Spleen (tissue), 7 donors: ENCODE results near the gene KCNQ1.

Experiments used
- POLR2A ChIP-seq, 3 donors: fragments of 450-650 bp; IDR thresholded peaks; one replicate each; pipeline ENCODE4 v1.5.1; 2017; ENCODE audit warnings: antibody characterized with exemption in 3 of 3, mild to moderate bottlenecking in 1 of 3
- TF ChIP-seq, protein P1 (sequence below), 11 experiments: fragments of 200-600 bp in 7 of 11; fragments of 450-650 bp in 4 of 11; sonication (generic) in 4 of 11; IDR thresholded peaks in 8 of 11; conservative IDR thresholded peaks in 3 of 11; 1 replicate in 7 of 11; 2 replicates in 4 of 11; pipeline versions ENCODE4 v1.4.0 to v1.8.0; 2016 to 2021; ENCODE audit warnings: antibody characterized with exemption in 11 of 11, inconsistent platforms in 4 of 11, mild to moderate bottlenecking in 1 of 11
- donor health status: DM: no; HTN: no; CAD: no; lungs with moderate emphysema.
- donor health status: DM: no; HTN: no; CAD: no.
- donor health status: DM: no; HTN: no; CAD: no.

GRCh38 chr11:2554338-2555207, 109.8 kb downstream of the KCNQ1 start:
- TF ChIP-seq, protein P1, sequence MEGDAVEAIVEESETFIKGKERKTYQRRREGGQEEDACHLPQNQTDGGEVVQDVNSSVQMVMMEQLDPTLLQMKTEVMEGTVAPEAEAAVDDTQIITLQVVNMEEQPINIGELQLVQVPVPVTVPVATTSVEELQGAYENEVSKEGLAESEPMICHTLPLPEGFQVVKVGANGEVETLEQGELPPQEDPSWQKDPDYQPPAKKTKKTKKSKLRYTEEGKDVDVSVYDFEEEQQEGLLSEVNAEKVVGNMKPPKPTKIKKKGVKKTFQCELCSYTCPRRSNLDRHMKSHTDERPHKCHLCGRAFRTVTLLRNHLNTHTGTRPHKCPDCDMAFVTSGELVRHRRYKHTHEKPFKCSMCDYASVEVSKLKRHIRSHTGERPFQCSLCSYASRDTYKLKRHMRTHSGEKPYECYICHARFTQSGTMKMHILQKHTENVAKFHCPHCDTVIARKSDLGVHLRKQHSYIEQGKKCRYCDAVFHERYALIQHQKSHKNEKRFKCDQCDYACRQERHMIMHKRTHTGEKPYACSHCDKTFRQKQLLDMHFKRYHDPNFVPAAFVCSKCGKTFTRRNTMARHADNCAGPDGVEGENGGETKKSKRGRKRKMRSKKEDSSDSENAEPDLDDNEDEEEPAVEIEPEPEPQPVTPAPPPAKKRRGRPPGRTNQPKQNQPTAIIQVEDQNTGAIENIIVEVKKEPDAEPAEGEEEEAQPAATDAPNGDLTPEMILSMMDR (IDR thresholded peaks at IDR 0.05 in 8 of 11, conservative IDR thresholded peaks at IDR 0.05 in 3 of 11), result no peak
- no peak for TF ChIP-seq POLR2A (IDR thresholded peaks at IDR 0.05)
